GM19023 (cell line): ENCODE data around the gene PGR.
"Not testable (repeated sequence)": the region's sequence is repeated elsewhere in the genome, so short reads cannot be mapped to it uniquely, and the experiment has no call there.

ENCODE experiments used
- ATAC-seq: cut with Tn5 transposase; IDR thresholded peaks from one replicate; pipeline ENCODE4 v1.9.1; 2021; ENCODE audit warnings: mild to moderate bottlenecking, moderate library complexity; ENCODE audit not compliant: unreplicated experiment

The PGR gene

GRCh38 chr11:101013702-101014101 is 115.9 kb downstream of the PGR start:
- ATAC-seq, result not testable (repeated sequence)

GRCh38 chr11:101011881-101012280 is 117.7 kb downstream of the PGR start:
- no peak for ATAC-seq

- no peak for ATAC-seq
Measured at GRCh38 chr11:101010899-101011298, 118.7 kb downstream of the PGR start.

- no peak for ATAC-seq
Measured at GRCh38 chr11:101009690-101010055, 119.9 kb downstream of the PGR start.

- no peak for ATAC-seq
Measured at GRCh38 chr11:101008961-101009689, 120.5 kb downstream of the PGR start.

- ATAC-seq, result peak; percentile 53
Measured at GRCh38 chr11:101003468-101003867, 126.1 kb downstream of the PGR start.

GRCh38 chr11:100999756-101000155 is 129.9 kb downstream of the PGR start:
- no peak for ATAC-seq

- no peak for ATAC-seq
Measured at GRCh38 chr11:100994966-100995365, 134.6 kb downstream of the PGR start.

GRCh38 chr11:100991541-100991940 is 138.1 kb downstream of the PGR start:
- no peak for ATAC-seq

GRCh38 chr11:100990931-100991330 is 138.7 kb downstream of the PGR start:
- no peak for ATAC-seq

- peak; percentile 64 for ATAC-seq
Measured at GRCh38 chr11:100984668-100985067, 144.9 kb downstream of the PGR start.

GRCh38 chr11:100981196-100981824 is 148.3 kb downstream of the PGR start:
- no peak for ATAC-seq

- ATAC-seq, result no peak
Measured at GRCh38 chr11:100980156-100980555, 149.5 kb downstream of the PGR start.
